Neural cell (in vitro differentiated cells): ENCODE measurements around the gene AFF1. TPM values are rescaled to one million over a fixed set of nuclear protein-coding genes. Genes with fewer than 3 reads are reported as not detected.
A peak's percentile ranks its signal among the peaks of the same experiment; 100 is the strongest.
"Not testable (repeated sequence)": the region's sequence is repeated elsewhere in the genome, so short reads cannot be mapped to it uniquely, and the experiment has no call there.

Source experiments
- H2AFZ ChIP-seq: fragments of 200-600, 300-800 bp; sonication (generic), shearing (Covaris generic); 2 replicates; pipeline ENCODE4 v1.6.0; 2014; ENCODE audit warnings: low read depth, mild to moderate bottlenecking, antibody characterized with exemption, low read length, moderate library complexity
- H3F3A ChIP-seq: fragments of 200-600 bp; shearing (Covaris generic); 2 replicates; pipeline ENCODE4 v1.6.1; 2016; ENCODE audit warnings: mild to moderate bottlenecking, moderate library complexity, mixed read lengths, antibody characterized with exemption, low read length; ENCODE audit not compliant: insufficient read depth, poor library complexity, severe bottlenecking
- H3K27ac ChIP-seq: fragments of 200-600, 300-800 bp; sonication (generic), shearing (Covaris generic); 2 replicates; pipeline ENCODE4 v1.5.1; 2014; ENCODE audit warnings: mild to moderate bottlenecking, low read length, moderate library complexity
- H3K27me3 ChIP-seq: fragments of 300-800, 200-600 bp; sonication (generic), shearing (Covaris generic); 2 replicates; pipeline ENCODE4 v1.6.0; 2014; ENCODE audit warnings: mild to moderate bottlenecking, low read depth, low read length, moderate library complexity; ENCODE audit not compliant: insufficient read depth
- H3K36me3 ChIP-seq: fragments of 300-800, 200-600 bp; sonication (generic), shearing (Covaris generic); 2 replicates; pipeline ENCODE4 v1.5.1; 2014; ENCODE audit warnings: mild to moderate bottlenecking, antibody characterized with exemption, low read length, moderate library complexity; ENCODE audit not compliant: insufficient read depth
- H3K4me2 ChIP-seq: fragments of 300-800, 200-600 bp; sonication (generic), shearing (Covaris generic); 2 replicates; pipeline ENCODE4 v1.6.0; 2014; ENCODE audit warnings: mild to moderate bottlenecking, low read length
- H3K4me3 ChIP-seq: fragments of 300-800, 200-600 bp; sonication (generic), shearing (Covaris generic); 2 replicates; pipeline ENCODE4 v1.5.1; 2014; ENCODE audit warnings: mild to moderate bottlenecking, low read length, moderate library complexity
- H3K79me2 ChIP-seq: fragments of 200-600 bp; shearing (Covaris generic); replicated peaks from 2 replicates; pipeline ENCODE4 v1.6.0; 2014; ENCODE audit warnings: mild to moderate bottlenecking, low read length, moderate library complexity; ENCODE audit not compliant: insufficient read depth
- H3K9ac ChIP-seq: fragments of 300-800, 200-600 bp; sonication (generic), shearing (Covaris generic); 2 replicates; pipeline ENCODE4 v1.6.1; 2016; ENCODE audit warnings: mild to moderate bottlenecking, low read length, mixed read lengths
- H3K9me2 ChIP-seq: fragments of 200-600 bp; shearing (Covaris generic); 2 replicates; pipeline ENCODE4 v1.6.1; 2016; ENCODE audit warnings: mild to moderate bottlenecking, low read length, mixed read lengths; ENCODE audit not compliant: insufficient read depth
- H3K9me3 ChIP-seq: fragments of 200-600, 300-800 bp; sonication (generic), shearing (Covaris generic); 2 replicates; pipeline ENCODE4 v1.6.1; 2016; ENCODE audit warnings: mild to moderate bottlenecking, mixed run types, low read length, moderate library complexity, mixed read lengths
- H4K20me1 ChIP-seq: fragments of 200-600 bp; shearing (Covaris generic); 2 replicates; pipeline ENCODE4 v1.6.1; 2016; ENCODE audit warnings: mild to moderate bottlenecking, mixed run types; ENCODE audit not compliant: insufficient read depth
- CTCF ChIP-seq: fragments of 450-650 bp; IDR thresholded peaks from 2 replicates; pipeline ENCODE4 v1.5.1; 2014; ENCODE audit warnings: antibody characterized with exemption, mild to moderate bottlenecking, moderate library complexity; ENCODE audit not compliant: poor library complexity, severe bottlenecking
- EP300 ChIP-seq: fragments of 450-650 bp; conservative IDR thresholded peaks from 2 replicates; pipeline ENCODE4 v1.6.1; 2014; ENCODE audit warnings: antibody characterized with exemption, mild to moderate bottlenecking, moderate library complexity; ENCODE audit not compliant: poor library complexity, severe bottlenecking
- EZH2 ChIP-seq: fragments of 200-600, 300-800 bp; shearing (Covaris generic), sonication (generic); IDR thresholded peaks from 2 replicates; pipeline ENCODE4 v1.6.1; 2014; ENCODE audit warnings: antibody characterized with exemption, low read length, borderline replicate concordance, mild to moderate bottlenecking; ENCODE audit not compliant: insufficient read depth, poor library complexity, severe bottlenecking
- MXI1 ChIP-seq: fragments of 450-650 bp; conservative IDR thresholded peaks from 2 replicates; pipeline ENCODE4 v1.6.1; 2014; ENCODE audit warnings: antibody characterized with exemption, mild to moderate bottlenecking; ENCODE audit not compliant: poor library complexity, severe bottlenecking
- POLR2AphosphoS5 ChIP-seq: IDR thresholded peaks from 2 replicates; pipeline ENCODE4 v1.6.1; 2012
- RAD21 ChIP-seq: fragments of 450-650 bp; conservative IDR thresholded peaks from 2 replicates; pipeline ENCODE4 v1.6.1; 2014; ENCODE audit warnings: antibody characterized with exemption, mild to moderate bottlenecking, moderate library complexity
- REST ChIP-seq: IDR thresholded peaks from 2 replicates; pipeline ENCODE4 v1.6.1; 2012; ENCODE audit warnings: borderline replicate concordance
- SMC3 ChIP-seq: fragments of 450-650 bp; conservative IDR thresholded peaks from 2 replicates; pipeline ENCODE4 v1.6.1; 2014; ENCODE audit warnings: antibody characterized with exemption, mild to moderate bottlenecking, moderate library complexity; ENCODE audit not compliant: poor library complexity
- TAF1 ChIP-seq: IDR thresholded peaks from 2 replicates; pipeline ENCODE4 v1.6.1; 2012; ENCODE audit warnings: low read depth
- polyA plus RNA-seq: library from polyadenylated mRNA; depleted of rRNA; stranded (reverse); fragments of >200 nt; gene quantifications from 2 replicates; pipeline ENCODE4 v1.2.3, GENCODE V29; 2014

AFF1 gene
- polyA plus RNA-seq, 1 donor from 2014 or later, result 0.63 TPM

- H3K9ac ChIP-seq, result no peak overlapping the region
- H3K27me3 ChIP-seq, result no peaks in the 10 kb centered on the region
- H4K20me1 ChIP-seq, result no peaks in the 10 kb centered on the region
- H3K4me2 ChIP-seq, result no peak overlapping the region
- peaks cover 7% of the 10 kb centered on the region for H3F3A ChIP-seq
- TF ChIP-seq TAF1 (no peak), MXI1 (no peak), SMC3 (no peak), RAD21 (no peak), CTCF (no peak)
- H3K36me3 ChIP-seq, result no peaks in the 10 kb centered on the region
- H2AFZ ChIP-seq, result no peak overlapping the region
- no peaks in the 10 kb centered on the region for H3K9me3 ChIP-seq
- H3K9me2 ChIP-seq, result no peaks in the 10 kb centered on the region
- H3K27ac ChIP-seq, result no peak overlapping the region
- peaks cover 43% of the 10 kb centered on the region for H3K79me2 ChIP-seq
- H3K4me3 ChIP-seq, result no peak overlapping the region
These were observed 101.9 kb downstream of the AFF1 start for GRCh38 chr4:87036713-87037112.

GRCh38 chr4:87037171-87037570 is 102.4 kb downstream of the AFF1 start:
- not testable (repeated sequence) for H3K27me3 ChIP-seq, H3K9me2 ChIP-seq, H3F3A ChIP-seq, H3K27ac ChIP-seq, H2AFZ ChIP-seq, H3K4me3 ChIP-seq, H4K20me1 ChIP-seq, H3K36me3 ChIP-seq, H3K9ac ChIP-seq, H3K4me2 ChIP-seq, H3K9me3 ChIP-seq
- H3K79me2 ChIP-seq, result peaks cover 47% of the 10 kb centered on the region

GRCh38 chr4:87037671-87038334 is 103.0 kb downstream of the AFF1 start:
- Histone ChIP-seq H3K36me3 (no peaks in the 10 kb centered on the region), H3K27ac (peak overlapping the region; percentile 19), H3K4me2 (no peak overlapping the region), H3K4me3 (no peak overlapping the region), H2AFZ (no peak overlapping the region), H3K79me2 (peaks cover 53% of the 10 kb centered on the region), H3K9ac (no peak overlapping the region), H3F3A (peaks cover 7% of the 10 kb centered on the region), H3K9me3 (no peaks in the 10 kb centered on the region), H3K9me2 (no peaks in the 10 kb centered on the region), H3K27me3 (no peaks in the 10 kb centered on the region), H4K20me1 (no peaks in the 10 kb centered on the region)
- TF ChIP-seq EP300, result no peak

GRCh38 chr4:87038837-87039615 is 104.2 kb downstream of the AFF1 start:
- H3K79me2 ChIP-seq, result peaks cover 54% of the 10 kb centered on the region
- peak overlapping the region; percentile 20 for H3K27ac ChIP-seq
- H3K9me3 ChIP-seq, result no peaks in the 10 kb centered on the region
- no peak overlapping the region for H3K4me3 ChIP-seq
- no peaks in the 10 kb centered on the region for H3K36me3 ChIP-seq
- no peaks in the 10 kb centered on the region for H4K20me1 ChIP-seq
- H3F3A ChIP-seq, result peaks cover 7% of the 10 kb centered on the region
- no peak overlapping the region for H3K9ac ChIP-seq
- no peaks in the 10 kb centered on the region for H3K27me3 ChIP-seq
- H2AFZ ChIP-seq, result no peak overlapping the region
- no peak overlapping the region for H3K4me2 ChIP-seq
- no peaks in the 10 kb centered on the region for H3K9me2 ChIP-seq
- TF ChIP-seq RAD21 (no peak), TAF1 (no peak), REST (no peak), CTCF (no peak), POLR2AphosphoS5 (no peak), SMC3 (no peak), EZH2 (no peak)
